IPS-NIHi7 (cell line): ENCODE results near the gene CELF2.

ENCODE experiments used
- DNase-seq: peaks from one replicate; pipeline ENCODE4 v3.0.0; 2012; ENCODE audit warnings: mixed read lengths; ENCODE audit errors: extremely low spot score

Gene CELF2

GRCh38 chr10:11058965-11059364, 41.3 kb downstream of the CELF2 start:
- DNase-seq: no peak

- no peak for DNase-seq
Measured at GRCh38 chr10:11063856-11064255, 46.2 kb downstream of the CELF2 start.

GRCh38 chr10:11064832-11065231, 47.2 kb downstream of the CELF2 start:
- DNase-seq: no peak

GRCh38 chr10:11065567-11065966, 47.9 kb downstream of the CELF2 start:
- no peak for DNase-seq

GRCh38 chr10:11066520-11066919, 48.8 kb downstream of the CELF2 start:
- no peak for DNase-seq

- DNase-seq: no peak
Measured at GRCh38 chr10:11068861-11069633, 51.4 kb downstream of the CELF2 start.

GRCh38 chr10:11073410-11073809, 55.7 kb downstream of the CELF2 start:
- no peak for DNase-seq

- DNase-seq: no peak
Measured at GRCh38 chr10:11074536-11075267, 57.0 kb downstream of the CELF2 start.

- no peak for DNase-seq
Measured at GRCh38 chr10:11076221-11076620, 58.5 kb downstream of the CELF2 start.

- no peak for DNase-seq
Measured at GRCh38 chr10:11080564-11080984, 62.9 kb downstream of the CELF2 start.

- DNase-seq: no peak
Measured at GRCh38 chr10:11081408-11081807, 63.7 kb downstream of the CELF2 start.

- no peak for DNase-seq
Measured at GRCh38 chr10:11082526-11082925, 64.9 kb downstream of the CELF2 start.

- DNase-seq: no peak
Measured at GRCh38 chr10:11083051-11083450, 65.4 kb downstream of the CELF2 start.

GRCh38 chr10:11085545-11085944, 67.9 kb downstream of the CELF2 start:
- no peak for DNase-seq

- no peak for DNase-seq
Measured at GRCh38 chr10:11086177-11086840, 68.6 kb downstream of the CELF2 start.

- DNase-seq: no peak
Measured at GRCh38 chr10:11087372-11087771, 69.7 kb downstream of the CELF2 start.

GRCh38 chr10:11088709-11089108, 71.0 kb downstream of the CELF2 start:
- DNase-seq: no peak

- no peak for DNase-seq
Measured at GRCh38 chr10:11089272-11089671, 71.6 kb downstream of the CELF2 start.

GRCh38 chr10:11091517-11092102, 73.9 kb downstream of the CELF2 start:
- no peak for DNase-seq

- no peak for DNase-seq
Measured at GRCh38 chr10:11093771-11094736, 76.4 kb downstream of the CELF2 start.

GRCh38 chr10:11095374-11095801, 77.7 kb downstream of the CELF2 start:
- peak; percentile 36 for DNase-seq
